B cell (primary cell): ENCODE data around the gene RNASE7. TPM values are rescaled to one million over a fixed set of nuclear protein-coding genes. Genes with fewer than 3 reads are reported as not detected.

ENCODE experiments used
- ATAC-seq: fragments of 200-7000 bp; cut with Tn5 transposase; one replicate; pipeline ENCODE4 v1.10.0; 2021; ENCODE audit warnings: low read depth, mild to moderate bottlenecking, moderate number of reproducible peaks, moderate library complexity
- CTCF ChIA-PET: fragments of 350-600 bp; sonication (Branson Sonifier 250); formaldehyde crosslinking; loops from one replicate; lab custom pipeline; 2021; ENCODE audit warnings: antibody characterized with exemption, inconsistent platforms; lab: Charles Lee
- POLR2A ChIA-PET: fragments of 350-600 bp; sonication (Branson Sonifier 250); formaldehyde crosslinking; loops from one replicate; lab custom pipeline; 2021; ENCODE audit warnings: antibody characterized with exemption; lab: Charles Lee
- DNase-seq: peaks from one replicate; pipeline ENCODE4 v3.0.0; 2013
- H2AFZ ChIP-seq: 2 replicates; pipeline ENCODE4 v1.6.1; 2012; ENCODE audit warnings: mild to moderate bottlenecking, low read depth, low read length; ENCODE audit not compliant: insufficient read depth, poor library complexity, severe bottlenecking
- H3K27ac ChIP-seq, 2 donors: 1 replicate in 1 of 2; 2 replicates in 1 of 2; pipeline ENCODE4 v1.5.1; 2012 to 2013; ENCODE audit warnings: low read length in 2 of 2, mild to moderate bottlenecking in 2 of 2, moderate library complexity in 1 of 2
- H3K27me3 ChIP-seq, 4 experiments: fragments of 200-600 bp in 1 of 4; sonication (generic) in 1 of 4; replicated peaks in 1 of 4; 1 replicate in 2 of 4; 2 replicates in 2 of 4; pipeline versions ENCODE4 v1.6.1 to v1.7.0; 2013 to 2016; ENCODE audit warnings: low read length in 3 of 4, mild to moderate bottlenecking in 2 of 4, mixed read lengths in 1 of 4, moderate library complexity in 1 of 4; ENCODE audit not compliant: insufficient read depth in 4 of 4, control insufficient read depth in 3 of 4; ENCODE audit errors: control extremely low read depth in 1 of 4
- H3K36me3 ChIP-seq, 2 experiments: replicated peaks in 1 of 2; 1 replicate in 1 of 2; 2 replicates in 1 of 2; pipeline versions ENCODE4 v1.6.1 to v1.7.1; 2013; ENCODE audit warnings: low read length in 1 of 2; ENCODE audit not compliant: insufficient read depth in 2 of 2, control insufficient read depth in 1 of 2; ENCODE audit errors: control extremely low read depth in 1 of 2, extremely low read depth in 1 of 2
- H3K4me1 ChIP-seq, 2 donors: fragments of 200-600 bp in 1 of 2; sonication (generic) in 1 of 2; 1 replicate in 1 of 2; 2 replicates in 1 of 2; pipeline versions ENCODE4 v1.5.1 to v1.6.1; 2013 to 2017; ENCODE audit warnings: low read length in 2 of 2; ENCODE audit not compliant: control insufficient read depth in 2 of 2, insufficient read depth in 2 of 2
- H3K4me2 ChIP-seq: replicated peaks from 2 replicates; pipeline ENCODE3; 2012; ENCODE audit warnings: mild to moderate bottlenecking, low read depth, low read length; ENCODE audit not compliant: poor library complexity, severe bottlenecking
- H3K4me3 ChIP-seq, 5 experiments: fragments of 200-600 bp in 1 of 5; sonication (generic) in 1 of 5; 1 replicate in 3 of 5; 2 replicates in 2 of 5; pipeline versions ENCODE4 v1.5.1 to v1.7.0; 2011 to 2016; ENCODE audit warnings: low read length in 4 of 5, mild to moderate bottlenecking in 4 of 5, low read depth in 2 of 5, control low read depth in 1 of 5, moderate library complexity in 1 of 5; ENCODE audit not compliant: insufficient read depth in 1 of 5; ENCODE audit errors: control extremely low read depth in 1 of 5, extremely low read depth in 1 of 5
- H3K79me2 ChIP-seq: fragments of 200-600 bp; sonication (generic); one replicate; pipeline ENCODE4 v1.6.0; 2016; ENCODE audit warnings: low read length; ENCODE audit not compliant: control insufficient read depth, insufficient read depth
- H3K9ac ChIP-seq: fragments of 200-600 bp; sonication (generic); 2 replicates; pipeline ENCODE4 v1.6.1; 2017; ENCODE audit warnings: mild to moderate bottlenecking, low read length, moderate library complexity
- H3K9me3 ChIP-seq, 3 donors: one replicate each; pipeline versions ENCODE4 v1.6.1 to v1.7.1; 2013; ENCODE audit warnings: low read length in 2 of 3; ENCODE audit not compliant: control insufficient read depth in 2 of 3, insufficient read depth in 1 of 3; ENCODE audit errors: control extremely low read depth in 1 of 3
- H4K20me1 ChIP-seq: 2 replicates; pipeline ENCODE4 v1.6.0; 2012; ENCODE audit warnings: mild to moderate bottlenecking, low read length; ENCODE audit not compliant: insufficient read depth, control insufficient read depth, poor library complexity, severe bottlenecking
- H3K27ac Mint-ChIP-seq: one replicate; pipeline ENCODE4 v1.8.0; 2021; ENCODE audit warnings: mixed read lengths
- H3K27me3 Mint-ChIP-seq: one replicate; pipeline ENCODE4 v1.8.0; 2021; ENCODE audit warnings: mixed read lengths
- H3K4me1 Mint-ChIP-seq: one replicate; pipeline ENCODE4 v1.8.0; 2021; ENCODE audit warnings: mixed read lengths
- H3K4me3 Mint-ChIP-seq: one replicate; pipeline ENCODE4 v1.8.0; 2021; ENCODE audit warnings: mixed read lengths
- H3K9me3 Mint-ChIP-seq: one replicate; pipeline ENCODE4 v1.8.0; 2022; ENCODE audit warnings: mixed read lengths; ENCODE audit not compliant: insufficient read depth
- CTCF ChIP-seq: fragments of 200-600 bp; IDR thresholded peaks from one replicate; pipeline ENCODE4 v1.8.0; 2022; ENCODE audit warnings: antibody characterized with exemption, mild to moderate bottlenecking
- EZH2 ChIP-seq: IDR thresholded peaks from 2 replicates; pipeline ENCODE4 v1.6.1; 2012; ENCODE audit warnings: borderline replicate concordance, low read depth, mild to moderate bottlenecking, moderate library complexity, low read length; ENCODE audit not compliant: insufficient read depth, poor library complexity, severe bottlenecking
- WGBS: methylation state at CpG from one replicate; pipeline ENCODE4 v1.1.5; 2013; ENCODE audit warnings: missing lambda C conversion rate; ENCODE audit not compliant: insufficient coverage; 5-methylcytosine and 5-hydroxymethylcytosine counted together
- intact Hi-C: fragments of 100-400 bp; cut with micrococcal nuclease; formaldehyde crosslinking; loops from one replicate; pipeline ENCODE4 v1.10.0; 2022
- polyA plus RNA-seq: library from polyadenylated mRNA; depleted of rRNA; stranded (reverse); fragments of >200 nt; gene quantifications from 2 replicates; pipeline ENCODE4 v1.2.3, GENCODE V29; 2012
- total RNA-seq, 2 donors: library from RNA; stranded (reverse); fragments of 120-200 nt in 1 of 2; gene quantifications; 1 replicate in 1 of 2; 2 replicates in 1 of 2; pipeline versions ENCODE4 v1.2.3 to v1.2.4, GENCODE V29; 2013 to 2022

The RNASE7 gene
- total and polyA plus RNA-seq, 2 donors (not counting 1 experiment from before 2014, with no cell fraction given): not detected

- ChIA-PET CTCF (interaction anchor here (1.3 to 15.1 kb wide), 6 partner anchors 10 to 94 kb away, joined by 4 to 348 read pairs (median 89); partner anchors contain the start of genes RNASE7, TMEM253 and ZNF219), POLR2A (no interaction called here)
- H3K27ac Mint-ChIP-seq: no peak overlapping the region
- H2AFZ ChIP-seq: no peak overlapping the region
- H3K9me3 ChIP-seq: no peaks in the 10 kb centered on the region
- intact Hi-C loops: loop anchor here (5.0 kb wide), 1 partner anchor 546 kb away; no protein-coding TSS in a partner anchor
- H3K4me1 Mint-ChIP-seq: no peaks in the 10 kb centered on the region
- no peaks in the 10 kb centered on the region for H3K36me3 ChIP-seq
- H3K9me3 Mint-ChIP-seq: no peaks in the 10 kb centered on the region
- H3K79me2 ChIP-seq: no peaks in the 10 kb centered on the region
- H3K9ac ChIP-seq: no peak overlapping the region
- no peak overlapping the region for H3K4me2 ChIP-seq
- no CpG with 5 or more reads among the region's 1 CpG for WGBS
- DNase-seq (no peak), ATAC-seq (no peak)
- H3K4me1 ChIP-seq: no peaks in the 10 kb centered on the region
- TF ChIP-seq CTCF: no peak
- no peak for TF ChIP-seq EZH2
- H3K4me3 ChIP-seq: no peak overlapping the region
- peaks cover 0 to 11% (median 2%) of the 10 kb centered on the region in 4 experiments for H3K27me3 ChIP-seq
- peaks cover 28% of the 10 kb centered on the region for H3K27me3 Mint-ChIP-seq
- no peaks in the 10 kb centered on the region for H4K20me1 ChIP-seq
- H3K27ac ChIP-seq: no peak overlapping the region
- H3K4me3 Mint-ChIP-seq: no peak overlapping the region
Observed at GRCh38 chr14:21011136-21011535, 31.0 kb upstream of the RNASE7 start.

- no peaks in the 10 kb centered on the region for H3K36me3 ChIP-seq
- 0% methylated on average over 1 of the region's 4 CpGs for WGBS
- no peak overlapping the region for H3K27ac Mint-ChIP-seq
- no peak overlapping the region for H3K4me3 Mint-ChIP-seq
- H3K4me1 ChIP-seq: no peaks in the 10 kb centered on the region
- intact Hi-C loops: loop anchor here (1.0 to 5.0 kb wide), 5 partner anchors 26 to 543 kb away; no protein-coding TSS in a partner anchor
- ATAC-seq: peak; percentile 83
- no peaks in the 10 kb centered on the region for H3K9me3 Mint-ChIP-seq
- H3K9ac ChIP-seq: no peak overlapping the region
- peak; percentile 86 for DNase-seq
- H3K4me1 Mint-ChIP-seq: no peaks in the 10 kb centered on the region
- H4K20me1 ChIP-seq: no peaks in the 10 kb centered on the region
- H3K9me3 ChIP-seq: no peaks in the 10 kb centered on the region
- TF ChIP-seq CTCF (peak; percentile 92), EZH2 (no peak)
- H3K27me3 Mint-ChIP-seq: peaks cover 35% of the 10 kb centered on the region
- no peak overlapping the region for H2AFZ ChIP-seq
- H3K4me3 ChIP-seq: no peak overlapping the region
- POLR2A ChIA-PET: interaction anchor here (0.6 to 1.9 kb wide), 3 partner anchors 25 to 90 kb away, joined by 3 to 10 read pairs (median 3); no protein-coding TSS in a partner anchor
- H3K4me2 ChIP-seq: no peak overlapping the region
- CTCF ChIA-PET: interaction anchor here (0.6 to 15.1 kb wide), 39 partner anchors 9 to 544 kb away, joined by 3 to 348 read pairs (median 6); partner anchors contain the start of genes ARHGEF40, NDRG2, RNASE13 and RNASE7
- peaks cover 0 to 11% (median 2%) of the 10 kb centered on the region in 4 experiments for H3K27me3 ChIP-seq
- no peaks in the 10 kb centered on the region for H3K79me2 ChIP-seq
- no peak overlapping the region for H3K27ac ChIP-seq
Observed at GRCh38 chr14:21014761-21015190, 27.4 kb upstream of the RNASE7 start.
